ENCODE data around the gene GMNN. TPM values are rescaled to one million over a fixed set of nuclear protein-coding genes. Genes with fewer than 3 reads are reported as not detected.

The GMNN gene
- total and polyA plus RNA-seq, 9 donors: 13.7 to 22.0 (median 17.5) TPM

DNA sequence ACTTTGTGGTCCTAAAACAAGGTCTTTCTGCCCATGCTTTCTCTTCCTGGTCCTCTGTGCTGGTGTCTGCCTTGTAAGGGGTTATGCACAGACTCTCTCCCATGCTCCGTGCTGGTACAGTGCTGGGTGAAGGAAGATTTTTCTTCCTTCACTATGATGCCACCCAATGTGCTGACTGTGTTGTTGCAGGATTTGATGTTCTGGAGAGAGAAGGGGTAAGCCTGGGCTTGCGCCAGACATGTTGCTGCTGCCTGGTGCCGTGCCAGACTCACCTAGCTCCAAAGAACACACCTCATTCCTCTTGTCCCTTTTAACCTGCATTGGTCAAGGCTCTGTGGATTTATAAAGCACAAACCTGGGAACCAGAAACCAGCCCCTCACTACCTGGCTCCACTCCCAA, 52.4 kb downstream of the GMNN start:
- peaks cover 21% of the 10 kb centered on the region for H3K36me3 ChIP-seq (ENCODE audit: control insufficient read depth, insufficient read depth, low read length)
- no peak overlapping the region for H3K4me3 ChIP-seq (ENCODE audit: low read length)
- WGBS (ENCODE audit: insufficient coverage): 72% methylated on average over 2 of the region's 3 CpGs
- no peaks in the 10 kb centered on the region for H3K4me1 ChIP-seq (ENCODE audit: control insufficient read depth, insufficient read depth, low read length)
- no peak for DNase-seq
- H3K27ac ChIP-seq (ENCODE audit: low read length): no peak overlapping the region
- H3K9me3 ChIP-seq (replicated peaks; ENCODE audit: control insufficient read depth, low read depth, low read length): no peaks in the 10 kb centered on the region
- H3K27me3 ChIP-seq (ENCODE audit: control insufficient read depth, insufficient read depth, low read length): no peaks in the 10 kb centered on the region

DNA sequence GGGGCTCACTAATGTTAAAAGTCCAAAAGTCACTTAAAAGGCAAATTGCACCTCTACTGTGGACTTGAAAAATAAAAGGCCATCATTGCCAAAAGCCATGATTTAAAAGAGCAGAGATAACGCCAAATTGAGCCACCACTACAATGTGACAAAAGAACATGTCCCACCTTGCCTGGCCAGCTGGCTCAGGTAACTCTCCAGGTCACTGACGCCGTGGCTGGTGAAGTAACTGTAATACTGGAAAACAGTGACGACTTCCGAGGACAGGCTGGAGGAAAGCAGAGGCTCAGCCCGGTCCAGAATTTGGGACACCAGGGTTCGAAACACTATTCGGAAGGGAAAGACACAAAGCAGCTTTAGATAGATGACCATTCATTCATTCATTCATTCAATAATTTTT, 53.2 kb downstream of the GMNN start:
- Histone ChIP-seq H3K36me3 (ENCODE audit: control insufficient read depth, insufficient read depth, low read length) (peaks cover 21% of the 10 kb centered on the region), H3K4me3 (ENCODE audit: low read length) (no peak overlapping the region), H3K4me1 (ENCODE audit: control insufficient read depth, insufficient read depth, low read length) (no peaks in the 10 kb centered on the region), H3K9me3 (replicated peaks; ENCODE audit: control insufficient read depth, low read depth, low read length) (no peaks in the 10 kb centered on the region), H3K27me3 (ENCODE audit: control insufficient read depth, insufficient read depth, low read length) (no peaks in the 10 kb centered on the region), H3K27ac (ENCODE audit: low read length) (no peak overlapping the region)
- 88% methylated on average over 4 of the region's 8 CpGs for WGBS (ENCODE audit: insufficient coverage)
- DNase-seq: no peak

DNA sequence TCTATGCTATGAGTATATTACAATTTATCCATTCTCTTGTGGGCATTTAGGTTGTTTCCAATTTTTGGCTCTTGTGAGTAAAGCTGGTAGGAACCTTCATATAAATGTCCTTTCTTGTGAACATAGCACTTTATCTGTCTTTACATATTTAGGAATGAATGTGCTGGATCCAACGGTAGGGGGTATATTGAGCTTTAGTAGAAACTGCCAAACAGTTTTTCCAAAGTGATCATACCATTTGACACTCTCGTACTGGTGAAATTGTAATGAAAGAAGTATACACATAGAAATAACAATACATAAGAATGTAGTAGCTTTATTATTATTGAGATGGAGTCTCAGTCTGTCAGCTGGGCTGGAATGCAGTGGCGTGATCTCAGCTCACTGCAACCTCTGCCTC, 54.9 kb downstream of the GMNN start:
- Histone ChIP-seq H3K4me3 (ENCODE audit: low read length) (no peak overlapping the region), H3K27me3 (ENCODE audit: control insufficient read depth, insufficient read depth, low read length) (no peaks in the 10 kb centered on the region), H3K36me3 (ENCODE audit: control insufficient read depth, insufficient read depth, low read length) (peaks cover 19% of the 10 kb centered on the region), H3K4me1 (ENCODE audit: control insufficient read depth, insufficient read depth, low read length) (no peaks in the 10 kb centered on the region), H3K27ac (ENCODE audit: low read length) (no peak overlapping the region), H3K9me3 (replicated peaks; ENCODE audit: control insufficient read depth, low read depth, low read length) (no peaks in the 10 kb centered on the region)
- no CpG with 5 or more reads among the region's 3 CpGs for WGBS (ENCODE audit: insufficient coverage)
- DNase-seq: no peak

DNA sequence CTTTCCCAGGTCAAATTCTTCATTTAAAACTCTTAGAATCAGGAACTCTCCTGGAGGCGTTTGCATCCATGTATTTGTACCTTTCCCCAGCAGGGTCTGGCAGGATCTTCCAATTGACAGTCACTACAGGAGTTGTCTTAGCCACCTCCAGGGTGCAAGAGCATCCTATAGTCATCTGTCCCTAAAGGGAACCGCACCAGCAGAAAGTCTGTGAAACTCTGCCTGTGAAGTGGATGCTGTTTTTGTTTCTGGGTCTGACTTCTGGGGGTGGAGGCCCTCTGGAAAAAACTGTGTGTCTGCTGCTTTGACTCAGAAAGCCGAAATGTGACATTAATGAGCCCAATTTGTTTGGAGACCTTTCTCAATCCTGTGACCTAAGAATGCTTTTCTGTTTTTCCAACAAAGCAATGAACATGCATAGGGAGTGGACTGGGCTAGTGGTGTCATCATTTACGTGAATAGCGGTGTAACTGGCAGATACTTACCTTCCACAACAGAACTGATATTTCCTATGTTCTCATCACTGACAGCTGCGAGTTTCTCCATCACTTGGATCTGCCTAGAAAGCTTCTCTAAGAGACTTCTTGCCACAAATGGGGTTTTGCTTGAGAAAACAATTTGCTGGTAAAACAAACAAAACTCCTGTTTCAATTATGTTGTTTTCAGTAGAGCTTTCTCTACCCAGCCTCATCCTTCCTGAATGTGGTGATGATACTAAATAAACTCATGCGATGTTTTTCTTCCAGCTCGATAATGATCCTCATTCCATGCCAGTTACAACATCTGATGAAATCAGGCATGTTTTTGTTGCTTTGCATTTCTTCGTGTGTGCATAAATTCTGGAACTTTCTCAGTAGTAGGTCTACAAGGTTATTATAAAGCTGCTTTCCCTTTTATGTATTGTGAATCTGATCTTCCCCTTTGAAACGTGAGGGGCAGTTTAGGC, 57.3 kb downstream of the GMNN start:
- H3K9me3 ChIP-seq (replicated peaks; ENCODE audit: control insufficient read depth, low read depth, low read length): no peaks in the 10 kb centered on the region
- H3K4me3 ChIP-seq (ENCODE audit: low read length): no peak overlapping the region
- H3K4me1 ChIP-seq (ENCODE audit: control insufficient read depth, insufficient read depth, low read length): no peaks in the 10 kb centered on the region
- DNase-seq: no peak
- whole genome bisulfite sequencing (ENCODE audit: insufficient coverage): no CpG with 5 or more reads among the region's 10 CpGs
- no peak overlapping the region for H3K27ac ChIP-seq (ENCODE audit: low read length)
- peaks cover 17% of the 10 kb centered on the region for H3K36me3 ChIP-seq (ENCODE audit: control insufficient read depth, insufficient read depth, low read length)
- H3K27me3 ChIP-seq (ENCODE audit: control insufficient read depth, insufficient read depth, low read length): no peaks in the 10 kb centered on the region

DNA sequence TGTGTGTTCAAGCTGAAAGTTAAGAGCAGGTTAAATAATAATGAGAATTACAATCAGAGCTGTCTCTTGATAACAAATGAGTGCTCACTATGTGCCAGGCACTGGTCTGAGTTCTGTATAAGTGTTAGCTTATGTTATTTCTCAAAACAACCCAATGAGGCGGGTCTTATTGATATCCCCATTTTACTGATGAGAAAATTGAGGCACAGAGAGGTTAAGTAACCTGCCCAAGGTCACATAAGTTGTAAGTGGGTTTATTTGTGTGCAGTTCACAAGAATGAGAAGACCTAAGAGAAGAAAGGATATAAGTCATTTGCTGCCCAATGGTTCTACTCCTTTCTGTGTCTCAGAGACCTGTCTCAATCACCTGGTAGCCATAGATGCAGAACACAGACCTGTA, 58.1 kb downstream of the GMNN start:
- Histone ChIP-seq H3K4me3 (ENCODE audit: low read length) (no peak overlapping the region), H3K4me1 (ENCODE audit: control insufficient read depth, insufficient read depth, low read length) (no peaks in the 10 kb centered on the region), H3K36me3 (ENCODE audit: control insufficient read depth, insufficient read depth, low read length) (peaks cover 16% of the 10 kb centered on the region), H3K27ac (ENCODE audit: low read length) (no peak overlapping the region), H3K9me3 (replicated peaks; ENCODE audit: control insufficient read depth, low read depth, low read length) (no peaks in the 10 kb centered on the region), H3K27me3 (ENCODE audit: control insufficient read depth, insufficient read depth, low read length) (no peaks in the 10 kb centered on the region)
- WGBS (ENCODE audit: insufficient coverage): no CpG with 5 or more reads among the region's 1 CpG
- no peak for DNase-seq

DNA sequence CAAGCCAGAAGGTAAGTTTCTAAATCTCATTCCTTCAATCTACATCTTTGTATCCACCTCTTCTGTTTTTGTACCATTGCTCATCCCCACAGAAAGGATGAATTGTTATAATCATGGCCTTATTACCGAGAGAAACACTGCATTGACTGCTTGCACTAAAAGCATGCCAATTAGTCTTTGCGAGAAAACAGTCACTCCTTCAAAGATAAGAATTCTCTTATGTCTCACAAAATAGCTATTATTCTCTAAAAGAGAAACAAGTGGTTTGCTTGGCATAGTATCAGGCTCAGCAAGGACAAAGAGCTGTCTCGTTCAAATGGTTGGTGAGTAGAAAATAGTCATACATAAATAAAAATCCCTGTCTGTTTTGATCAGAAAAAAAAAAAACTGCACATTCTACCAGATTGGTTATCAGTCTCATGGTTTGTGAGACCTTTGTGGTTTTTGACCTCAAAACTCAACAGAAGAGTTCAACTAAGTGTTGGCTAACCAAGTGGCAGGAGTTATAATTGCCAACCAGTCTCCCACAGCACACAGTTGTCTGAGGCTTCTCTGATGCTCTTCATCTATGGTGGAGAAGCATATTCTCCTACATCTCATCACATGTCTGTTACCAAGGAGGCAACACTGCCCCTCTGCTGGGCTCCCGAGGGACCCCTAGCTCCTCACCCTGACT, 59.1 kb downstream of the GMNN start:
- Histone ChIP-seq H3K4me1 (ENCODE audit: control insufficient read depth, insufficient read depth, low read length) (no peaks in the 10 kb centered on the region), H3K27ac (ENCODE audit: low read length) (no peak overlapping the region), H3K27me3 (ENCODE audit: control insufficient read depth, insufficient read depth, low read length) (no peaks in the 10 kb centered on the region), H3K9me3 (replicated peaks; ENCODE audit: control insufficient read depth, low read depth, low read length) (no peaks in the 10 kb centered on the region), H3K4me3 (ENCODE audit: low read length) (no peak overlapping the region), H3K36me3 (ENCODE audit: control insufficient read depth, insufficient read depth, low read length) (peaks cover 14% of the 10 kb centered on the region)
- WGBS (ENCODE audit: insufficient coverage): 90% methylated on average over 1 of the region's 4 CpGs
- no peak for DNase-seq

Other genes with a start within 250 kb of the GMNN start
- 0.04 TPM for gene KIAA0319, start 128.7 kb upstream of the GMNN start, total RNA-seq
- gene KIAA0319, start 128.7 kb upstream of the GMNN start, polyA plus RNA-seq (ENCODE audit: insufficient read depth in 1 of 8, insufficient read length in 8 of 8, low replicate concordance in 1 of 8): under 1 TPM; 0.05 to 0.17 (median 0.06) TPM
- gene TDP2, start 108.0 kb upstream of the GMNN start, total RNA-seq: 16.0 TPM
- gene TDP2, start 108.0 kb upstream of the GMNN start, polyA plus RNA-seq (ENCODE audit: insufficient read depth in 1 of 8, insufficient read length in 8 of 8, low replicate concordance in 1 of 8): 10 to 100 TPM; 23.0 to 33.0 (median 26.8) TPM
- 21.0 TPM for gene ACOT13, start 107.9 kb upstream of the GMNN start, total RNA-seq
- 10 to 100 TPM; 13.6 to 17.6 (median 15.2) TPM for gene ACOT13, start 107.9 kb upstream of the GMNN start, polyA plus RNA-seq (ENCODE audit: insufficient read depth in 1 of 8, insufficient read length in 8 of 8, low replicate concordance in 1 of 8)
- 67.6 TPM for gene C6orf62, start 55.8 kb upstream of the GMNN start, total RNA-seq
- gene C6orf62, start 55.8 kb upstream of the GMNN start, polyA plus RNA-seq (ENCODE audit: insufficient read depth in 1 of 8, insufficient read length in 8 of 8, low replicate concordance in 1 of 8): 10 to 100 TPM; 65.9 to 94.5 (median 88.8) TPM
- not detected for gene ARMH2, start 24.0 kb downstream of the GMNN start, total RNA-seq
- not detected for gene ARMH2, start 24.0 kb downstream of the GMNN start, polyA plus RNA-seq (ENCODE audit: insufficient read depth in 1 of 8, insufficient read length in 8 of 8, low replicate concordance in 1 of 8)
- 17.9 TPM for gene RIPOR2, start 161.0 kb downstream of the GMNN start, total RNA-seq
- 10 to 100 TPM; 17.5 to 32.0 (median 26.4) TPM for gene RIPOR2, start 161.0 kb downstream of the GMNN start, polyA plus RNA-seq (ENCODE audit: insufficient read depth in 1 of 8, insufficient read length in 8 of 8, low replicate concordance in 1 of 8)

All from muscle of leg (tissue), 11 donors.